OCI-M2 (cell line): ENCODE data around the gene ALKBH2.
A peak's percentile ranks its signal among the peaks of the same experiment; 100 is the strongest.

ENCODE experiments used
- DNase-seq: peaks from one replicate; lab custom pipeline; 2025; ENCODE audit not compliant: unreplicated experiment; lab: John Stamatoyannopoulos, UW

Gene ALKBH2

DNA sequence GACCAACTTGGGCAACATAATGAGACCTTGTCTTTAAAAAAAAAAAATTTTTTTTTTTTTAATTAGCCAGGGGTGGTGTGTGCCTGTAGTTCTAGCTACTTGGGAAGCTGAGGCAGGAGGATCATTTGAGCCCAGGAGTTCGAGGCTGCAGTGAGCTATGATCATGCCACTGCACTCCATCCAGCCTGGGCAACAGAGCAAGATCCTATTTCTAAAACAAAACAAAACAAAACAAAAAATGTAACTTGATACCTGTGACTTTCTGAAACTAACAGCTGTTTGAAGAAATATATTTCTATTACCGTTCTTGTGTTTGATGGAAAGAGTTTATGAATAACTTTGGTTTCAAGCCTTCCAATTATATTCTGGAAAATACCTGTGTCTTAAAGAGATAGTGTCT, 21.4 kb upstream of the ALKBH2 start:
- DNase-seq, result no peak

DNA sequence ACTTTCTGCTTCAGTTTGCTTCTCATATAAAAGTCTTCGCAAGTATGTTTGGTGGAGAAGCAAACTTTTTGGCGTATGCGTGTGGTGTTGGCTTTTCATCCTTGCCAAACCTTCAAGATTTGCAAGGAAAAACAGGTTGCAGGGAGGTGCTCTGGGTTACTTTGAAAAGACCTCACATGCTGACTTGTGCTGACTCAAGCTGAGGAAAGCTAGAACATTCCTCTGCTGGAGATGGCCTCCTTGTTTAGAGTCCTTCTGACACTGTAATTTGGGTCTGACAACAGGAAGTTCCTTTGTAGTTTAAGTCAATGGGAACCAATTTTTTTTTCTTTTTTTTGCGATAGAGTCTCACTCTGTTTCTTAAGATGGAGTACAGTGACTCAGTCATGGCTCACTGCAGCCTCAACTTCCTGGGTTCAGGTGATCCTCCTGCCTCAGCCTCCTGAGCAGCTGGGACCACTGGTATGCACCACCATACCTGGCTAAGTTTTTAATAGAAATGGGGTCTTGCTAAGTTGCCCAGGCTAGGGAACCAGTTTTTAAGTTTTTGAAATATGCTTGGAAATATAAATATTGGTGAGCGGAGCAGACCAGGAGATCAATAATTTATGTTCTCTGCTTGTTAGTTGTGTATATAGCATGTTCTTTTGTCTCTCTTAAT, 20.5 kb upstream of the ALKBH2 start:
- DNase-seq, result no peak

DNA sequence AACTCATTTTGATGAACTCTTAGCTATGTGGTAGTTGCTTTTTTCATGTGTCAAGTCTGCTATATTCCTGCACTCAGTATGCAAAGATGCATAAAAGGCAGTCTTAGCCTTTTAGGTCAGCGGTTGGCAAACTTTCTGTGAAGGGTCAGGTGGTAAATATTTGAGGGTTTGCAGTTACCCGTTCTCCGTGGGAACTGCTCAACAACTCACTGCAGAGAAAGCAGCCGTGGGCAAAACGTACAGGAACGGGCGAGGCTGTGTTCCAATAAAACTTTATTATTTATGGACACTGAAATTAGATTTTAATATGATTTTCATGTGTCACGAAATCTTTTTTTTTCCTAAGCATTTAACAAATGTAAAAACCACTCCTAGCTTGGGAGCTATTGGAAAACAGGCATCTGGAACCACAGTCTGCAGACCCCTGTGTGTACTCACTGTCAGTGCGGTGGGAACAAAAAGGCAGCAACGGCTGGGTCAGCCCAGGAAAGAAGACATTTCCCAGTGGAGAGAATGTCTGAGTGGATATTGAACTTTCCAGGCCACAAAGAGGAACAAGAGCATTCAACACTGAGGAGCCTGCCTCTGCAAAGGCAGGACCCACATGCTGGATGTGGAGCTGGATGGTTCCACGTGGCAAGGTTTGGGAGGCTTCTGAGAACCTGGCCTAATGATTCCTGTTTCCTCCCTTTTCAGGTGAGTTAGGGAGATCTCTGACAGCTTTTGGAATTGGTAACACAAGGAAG, 19.6 kb upstream of the ALKBH2 start:
- DNase-seq, result no peak

DNA sequence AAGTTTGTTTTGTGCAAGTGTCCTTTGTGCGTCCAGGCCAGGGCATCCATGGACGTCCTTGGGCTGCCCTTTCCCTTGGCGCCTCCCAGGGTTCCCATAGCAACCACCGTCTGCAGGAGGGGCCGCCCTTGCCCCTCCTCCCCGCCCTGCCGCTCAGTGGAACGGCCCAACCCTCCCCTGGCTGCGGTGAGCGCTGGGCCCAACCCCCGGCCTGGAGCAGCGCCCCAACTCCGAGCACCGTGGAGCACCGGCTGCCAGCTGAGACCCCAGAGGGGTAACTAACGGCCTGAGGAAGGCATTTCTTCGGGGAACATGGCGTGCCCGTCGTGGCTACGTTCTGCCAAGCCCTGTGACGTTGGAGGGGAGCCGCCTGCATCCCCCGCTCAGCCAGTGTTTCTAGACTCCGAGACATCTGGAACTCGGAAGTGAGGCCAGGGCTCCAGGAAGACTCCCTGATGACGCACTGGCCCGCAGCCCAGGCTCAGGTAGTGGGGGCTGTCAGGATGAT, 17.8 kb upstream of the ALKBH2 start:
- no peak for DNase-seq

DNA sequence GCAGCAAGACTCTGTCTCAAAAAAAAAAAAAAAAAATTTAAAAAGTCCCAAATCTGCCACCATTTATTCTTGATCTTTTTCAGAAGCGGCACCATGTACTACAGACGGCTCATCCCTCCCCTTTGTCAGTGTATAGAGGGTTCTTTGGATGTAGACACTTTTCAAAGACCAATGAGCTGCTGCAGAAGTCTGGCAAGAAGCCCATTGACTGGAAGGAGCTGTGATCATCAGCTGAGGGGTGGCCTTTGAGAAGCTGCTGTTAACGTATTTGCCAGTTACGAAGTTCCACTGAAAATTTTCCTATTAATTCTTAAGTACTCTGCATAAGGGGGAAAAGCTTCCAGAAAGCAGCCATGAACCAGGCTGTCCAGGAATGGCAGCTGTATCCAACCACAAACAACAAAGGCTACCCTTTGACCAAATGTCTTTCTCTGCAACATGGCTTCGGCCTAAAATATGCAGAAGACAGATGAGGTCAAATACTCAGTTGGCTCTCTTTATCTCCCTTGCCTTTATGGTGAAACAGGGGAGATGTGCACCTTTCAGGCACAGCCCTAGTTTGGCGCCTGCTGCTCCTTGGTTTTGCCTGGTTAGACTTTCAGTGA, 16.6 kb upstream of the ALKBH2 start:
- no peak for DNase-seq

DNA sequence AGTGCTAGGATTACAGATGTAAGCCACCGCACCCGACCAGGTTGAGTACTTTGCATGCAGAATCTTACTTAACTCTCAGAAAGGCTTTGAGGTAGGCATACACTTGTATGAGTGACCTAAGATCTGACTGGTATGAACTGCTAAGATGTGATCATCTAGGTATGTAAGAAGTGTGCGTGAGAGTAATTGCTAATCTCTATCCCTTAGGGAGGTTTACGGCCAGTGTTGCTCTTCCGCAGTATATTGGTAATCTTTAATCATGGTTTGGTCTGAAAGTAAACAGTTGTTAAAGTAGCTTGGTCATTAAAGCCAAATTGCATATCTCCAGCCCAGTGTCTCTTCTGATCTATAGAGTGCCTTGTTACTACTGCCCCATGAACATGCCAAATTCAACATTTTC, 11.9 kb upstream of the ALKBH2 start:
- DNase-seq, result no peak

DNA sequence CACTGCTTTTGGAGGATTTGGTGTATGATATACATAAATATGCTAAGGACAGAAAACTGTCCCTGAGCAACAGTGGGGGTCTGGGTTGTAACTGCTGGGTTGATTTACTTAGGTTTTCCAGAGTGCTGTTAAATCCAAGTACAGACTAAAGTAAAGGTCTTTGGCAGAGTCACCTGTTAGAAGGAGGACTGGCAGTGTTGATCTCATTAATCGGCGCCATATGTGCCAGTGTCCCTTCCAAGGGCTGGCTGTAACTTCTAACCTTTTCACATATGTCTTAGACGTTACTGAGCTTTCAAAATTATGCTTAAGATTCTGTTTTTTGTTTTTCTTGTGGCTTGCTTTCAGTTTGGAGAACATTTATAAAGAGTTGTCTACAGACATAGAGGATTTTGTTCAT, 9.2 kb upstream of the ALKBH2 start:
- DNase-seq, result no peak

DNA sequence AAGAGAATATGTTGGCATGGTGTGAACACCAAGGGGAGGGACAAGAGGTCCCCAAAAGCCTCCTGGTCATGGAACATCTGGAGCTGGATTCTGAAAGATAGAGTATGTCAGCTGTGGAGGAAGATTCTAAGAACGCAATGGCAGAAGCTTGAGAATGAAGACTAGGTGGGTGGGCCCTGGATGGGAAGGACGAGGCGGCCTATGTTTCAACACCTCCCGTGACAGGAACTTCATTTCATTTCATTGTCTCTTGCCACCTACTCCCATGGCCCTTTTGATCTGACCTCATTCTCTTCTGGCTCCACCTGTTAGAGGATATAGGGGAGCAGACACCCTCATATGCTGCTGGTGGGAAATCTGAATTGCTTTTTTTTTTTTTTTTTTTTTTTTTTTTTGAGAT, 7.5 kb upstream of the ALKBH2 start:
- DNase-seq, result no peak

DNA sequence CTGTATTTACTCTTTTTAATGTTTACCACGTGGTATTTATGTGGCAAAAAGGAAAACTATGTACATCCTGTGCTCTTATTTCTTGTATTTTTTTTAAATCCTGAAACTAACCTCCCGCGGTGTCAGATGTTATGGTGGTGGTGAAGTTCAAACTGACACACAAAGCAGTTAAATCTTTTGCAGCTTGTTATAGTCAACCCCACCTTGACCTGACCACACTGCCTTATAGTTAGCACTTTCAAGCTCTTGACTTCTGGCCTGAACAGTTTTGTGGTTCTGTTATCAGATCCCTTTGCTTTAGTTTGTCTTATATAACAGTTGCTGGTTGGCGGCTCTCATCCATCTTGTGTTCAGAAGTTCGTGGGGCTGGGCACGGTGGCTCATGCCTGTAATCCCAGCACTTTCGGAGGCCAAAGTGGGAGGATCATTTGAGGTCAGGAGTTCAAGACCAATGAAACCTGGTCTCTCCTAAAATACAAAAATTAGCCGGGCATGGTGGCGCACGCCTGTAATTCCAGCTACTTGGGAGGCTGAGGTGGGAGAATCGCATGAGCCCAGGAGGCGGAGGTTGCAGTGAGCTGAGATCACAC, 6.3 kb upstream of the ALKBH2 start:
- DNase-seq, result no peak

DNA sequence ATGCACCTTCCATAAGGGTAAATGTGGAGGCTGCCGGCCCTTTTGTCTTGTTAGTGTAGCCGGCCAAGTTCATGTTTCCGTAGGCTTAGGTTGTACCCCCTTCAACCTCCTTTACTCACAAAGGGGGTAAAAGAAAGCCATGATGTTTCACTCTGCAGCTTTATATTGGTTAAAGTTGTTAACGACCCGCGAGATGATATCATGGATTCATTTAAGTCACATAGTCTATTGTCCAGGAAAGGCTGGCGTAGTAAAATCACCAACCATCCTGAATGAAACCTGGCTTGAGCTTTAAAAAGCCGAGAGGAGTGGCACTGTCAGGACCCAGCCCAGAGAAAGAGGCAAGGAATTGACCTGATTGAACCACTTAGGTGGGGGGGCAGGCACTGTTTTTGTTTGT, 5.4 kb upstream of the ALKBH2 start:
- DNase-seq, result no peak

DNA sequence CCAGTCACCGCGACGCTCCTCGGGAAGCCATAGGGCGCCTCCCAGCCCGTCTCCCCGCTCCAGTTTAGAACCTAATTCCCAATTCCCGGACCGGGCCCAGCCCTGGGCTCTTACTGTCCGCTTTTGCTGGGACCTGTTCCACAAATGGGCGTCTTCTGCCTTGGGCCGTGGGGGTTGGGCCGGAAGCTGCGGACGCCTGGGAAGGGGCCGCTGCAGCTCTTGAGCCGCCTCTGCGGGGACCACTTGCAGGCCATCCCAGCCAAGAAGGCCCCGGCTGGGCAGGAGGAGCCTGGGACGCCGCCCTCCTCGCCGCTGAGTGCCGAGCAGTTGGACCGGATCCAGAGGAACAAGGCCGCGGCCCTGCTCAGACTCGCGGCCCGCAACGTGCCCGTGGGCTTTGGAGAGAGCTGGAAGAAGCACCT, 4.9 kb upstream of the ALKBH2 start:
- no peak for DNase-seq

DNA sequence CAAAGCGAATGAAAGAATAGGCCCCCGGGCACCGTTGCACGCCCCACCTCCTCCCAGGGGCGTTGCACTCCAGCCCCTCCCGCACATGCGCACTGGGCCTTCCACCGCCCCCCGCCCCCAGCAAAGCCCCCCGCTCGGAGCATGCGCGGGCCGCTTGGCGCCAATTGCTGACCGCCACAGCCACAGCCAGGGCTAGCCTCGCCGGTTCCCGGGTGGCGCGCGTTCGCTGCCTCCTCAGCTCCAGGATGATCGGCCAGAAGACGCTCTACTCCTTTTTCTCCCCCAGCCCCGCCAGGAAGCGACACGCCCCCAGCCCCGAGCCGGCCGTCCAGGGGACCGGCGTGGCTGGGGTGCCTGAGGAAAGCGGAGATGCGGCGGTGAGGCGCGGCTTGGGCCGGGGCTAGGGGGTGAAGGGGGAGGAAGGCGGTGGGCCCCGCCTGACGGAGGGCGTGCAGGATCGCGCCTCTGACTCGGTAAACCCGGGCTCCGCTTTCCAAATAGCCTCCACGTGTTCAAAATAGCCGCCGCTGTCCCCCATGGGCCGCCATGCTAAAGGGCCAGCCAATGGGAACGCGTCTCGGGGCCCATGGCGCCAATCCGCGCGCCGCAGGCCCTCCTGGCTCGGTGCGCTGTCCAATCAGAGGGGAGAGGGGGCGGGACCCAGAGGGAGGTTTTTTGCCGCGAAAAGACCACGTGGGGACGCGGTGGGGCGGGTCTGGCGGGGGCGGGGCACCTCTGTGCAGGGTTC, 4.3 kb upstream of the ALKBH2 start, which contains the start of gene UNG:
UNG (plus strand) TSS at position 163 of the 748 bp plus-strand sequence; CDS start at position 246, 83 bp downstream.
- peak; percentile 51 for DNase-seq

DNA sequence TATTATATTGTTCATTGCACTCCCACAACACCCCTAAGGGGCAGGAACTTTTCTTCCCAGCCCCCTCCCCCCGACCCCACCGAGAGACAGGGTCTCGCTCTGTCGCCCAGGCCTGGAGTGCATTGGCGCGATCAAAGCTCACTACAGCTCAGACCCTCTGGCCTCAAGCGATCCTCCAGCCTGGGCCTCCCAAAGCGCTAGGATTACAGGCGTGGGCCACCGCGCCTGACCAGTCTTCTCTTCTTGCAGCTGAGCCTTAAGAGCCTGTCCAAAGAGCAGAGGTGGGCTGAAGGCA, 3.8 kb upstream of the ALKBH2 start:
- DNase-seq, result no peak

DNA sequence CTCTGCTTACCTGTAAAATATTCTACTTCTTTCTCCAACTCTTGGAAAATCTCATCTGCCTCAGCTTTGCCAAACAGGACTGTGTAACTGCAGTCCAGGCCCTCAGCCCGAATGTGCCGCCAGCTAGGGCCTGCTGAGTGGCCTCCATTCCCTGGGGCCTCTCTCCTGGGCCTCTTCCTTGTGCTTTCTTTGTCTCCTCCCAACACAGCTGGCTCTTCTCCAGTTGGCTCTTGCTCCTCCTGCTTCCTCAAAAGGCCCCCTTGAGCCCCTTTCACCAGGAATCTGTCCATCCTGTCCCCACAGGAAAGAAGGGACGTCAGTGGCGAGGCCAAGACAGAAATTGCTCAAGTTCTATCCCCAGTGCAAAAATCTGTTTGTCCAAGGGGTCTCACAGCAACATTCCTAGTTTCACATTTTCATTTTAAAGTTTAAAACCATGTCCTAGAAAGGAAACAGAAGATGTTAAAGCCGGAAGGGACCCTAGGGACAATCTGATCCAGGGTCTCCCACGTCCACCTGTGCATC, 713 bp downstream of the ALKBH2 start:
- DNase-seq, result no peak

DNA sequence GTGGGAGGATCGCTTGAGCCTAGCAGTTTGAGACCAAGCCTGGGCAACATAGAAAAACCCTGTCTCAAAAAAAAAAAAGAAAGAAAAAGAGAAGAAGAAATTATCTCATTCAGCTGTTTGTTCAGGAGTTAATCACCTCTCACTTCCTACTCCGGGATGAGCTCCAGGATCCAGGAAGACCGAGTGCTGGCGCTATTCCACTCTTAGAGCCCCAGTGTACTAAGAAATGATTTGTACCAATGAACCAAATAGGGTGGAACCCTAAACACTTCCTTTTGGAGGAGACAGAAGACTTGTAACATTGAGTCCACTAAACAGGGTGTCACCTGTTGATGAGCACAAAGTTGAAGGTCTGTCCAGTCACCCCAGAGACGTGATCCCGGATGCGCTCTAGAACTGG, 3.6 kb downstream of the ALKBH2 start:
- no peak for DNase-seq

DNA sequence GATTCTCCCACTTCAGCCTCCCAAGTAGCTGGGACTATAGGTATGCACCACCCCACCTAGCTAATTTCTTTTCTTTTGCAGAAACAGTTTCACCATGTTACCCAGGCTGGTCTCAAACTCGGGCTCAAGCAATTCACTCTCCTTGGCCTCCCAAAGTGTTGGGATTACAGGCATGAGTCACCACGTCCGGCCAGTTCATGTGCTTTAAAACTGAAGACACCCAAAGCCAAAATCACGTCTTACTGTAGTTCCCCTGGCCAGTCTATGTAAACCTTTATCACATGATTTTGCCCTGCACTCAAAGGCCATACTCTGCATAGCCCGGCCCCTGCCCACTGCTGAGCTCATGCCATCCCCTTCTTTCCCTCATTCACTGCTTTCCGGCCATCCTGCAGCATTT, 4.5 kb downstream of the ALKBH2 start:
- no peak for DNase-seq

DNA sequence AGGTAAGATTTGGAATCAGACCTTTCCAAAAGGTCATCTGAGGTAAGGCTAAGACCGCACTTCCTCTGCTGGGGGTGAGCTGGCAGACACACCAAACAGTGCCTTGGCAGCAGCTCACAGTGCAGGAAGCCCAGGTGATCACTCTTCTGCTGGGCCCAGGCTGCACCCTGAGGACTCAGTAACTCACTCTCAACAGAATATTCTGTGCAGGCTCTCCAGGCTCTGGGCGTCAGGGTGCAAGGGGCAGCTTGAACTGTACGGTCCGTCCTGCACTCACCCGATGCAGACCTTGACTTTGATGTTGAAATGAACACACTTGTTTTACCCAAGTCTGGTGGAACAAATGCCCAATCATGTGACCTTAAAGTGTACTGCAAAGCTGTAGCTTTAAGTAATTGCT, 6.0 kb downstream of the ALKBH2 start:
- DNase-seq, result no peak

DNA sequence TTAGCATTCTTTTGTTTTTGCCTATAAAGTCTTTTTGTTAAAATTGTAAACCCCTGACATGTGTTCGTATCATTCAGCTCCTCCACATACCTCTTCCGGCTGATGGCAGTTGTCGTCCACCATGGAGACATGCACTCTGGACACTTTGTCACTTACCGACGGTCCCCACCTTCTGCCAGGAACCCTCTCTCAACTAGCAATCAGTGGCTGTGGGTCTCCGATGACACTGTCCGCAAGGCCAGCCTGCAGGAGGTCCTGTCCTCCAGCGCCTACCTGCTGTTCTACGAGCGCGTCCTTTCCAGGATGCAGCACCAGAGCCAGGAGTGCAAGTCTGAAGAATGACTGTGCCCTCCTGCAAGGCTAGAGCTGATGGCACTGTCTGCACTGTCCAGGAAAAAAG, 7.7 kb downstream of the ALKBH2 start:
- no peak for DNase-seq

DNA sequence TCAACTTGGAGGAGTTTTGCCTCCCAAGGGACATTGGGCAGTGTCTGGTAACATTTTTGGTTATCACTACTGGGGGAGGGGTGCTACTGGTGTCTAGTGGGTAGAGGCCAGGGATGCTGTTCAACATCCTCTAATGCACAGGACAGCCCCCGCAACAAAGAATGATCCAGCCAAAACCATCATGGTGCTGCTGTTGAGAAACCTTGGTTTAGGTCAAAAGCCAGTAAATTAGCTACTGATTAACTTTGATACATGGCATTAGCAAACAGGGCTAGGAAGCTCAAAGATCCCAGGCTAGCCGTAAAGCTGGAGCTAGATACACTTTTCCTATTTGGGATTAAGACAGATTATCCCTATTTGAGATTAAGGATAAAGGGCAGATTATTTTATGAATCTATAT, 8.8 kb downstream of the ALKBH2 start:
- no peak for DNase-seq

DNA sequence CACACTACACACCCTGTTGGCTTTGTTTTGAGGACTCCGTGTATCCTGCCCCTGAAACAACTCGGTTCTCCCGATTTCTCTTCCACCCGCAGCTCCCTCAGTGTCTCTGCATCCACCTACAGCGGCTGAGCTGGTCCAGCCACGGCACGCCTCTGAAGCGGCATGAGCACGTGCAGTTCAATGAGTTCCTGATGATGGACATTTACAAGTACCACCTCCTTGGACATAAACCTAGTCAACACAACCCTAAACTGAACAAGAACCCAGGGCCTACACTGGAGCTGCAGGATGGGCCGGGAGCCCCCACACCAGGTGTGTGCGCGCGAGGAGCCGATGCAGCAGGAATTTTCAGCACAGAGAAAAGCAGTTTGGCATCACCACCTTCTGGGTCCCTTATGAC, 10.5 kb downstream of the ALKBH2 start:
- DNase-seq, result no peak

DNA sequence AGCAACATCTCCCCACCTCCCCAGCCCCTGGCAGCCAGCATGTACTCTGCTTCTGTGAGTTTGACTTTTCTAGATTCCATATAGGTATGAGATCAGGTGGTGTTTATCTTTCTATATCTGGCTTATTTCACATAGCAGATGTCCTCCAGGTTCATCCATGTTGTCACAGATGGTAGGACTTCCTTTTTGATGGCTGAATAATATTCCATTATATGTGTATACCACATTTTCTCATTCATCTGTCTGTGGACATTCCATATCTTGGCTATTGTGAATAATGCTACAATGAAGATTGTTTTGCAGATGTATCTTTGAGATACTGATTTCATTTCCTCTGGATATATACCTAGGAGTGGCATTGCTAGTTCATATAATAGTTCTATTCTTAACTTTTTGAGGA, 18.4 kb downstream of the ALKBH2 start:
- no peak for DNase-seq
